Suprapubic skin (tissue), 4 donors: ENCODE data around the gene KTN1. TPM values are rescaled to one million over a fixed set of nuclear protein-coding genes. Genes with fewer than 3 reads are reported as not detected.

Experiments
- DNase-seq, 2 donors: peaks; one replicate each; pipeline ENCODE4 v3.0.0-alpha.2; 2019; ENCODE audit warnings: low spot score in 2 of 2
- H3K27ac ChIP-seq: fragments of 200-600 bp; sonication (generic); one replicate; pipeline ENCODE4 v1.5.1; 2019
- H3K27me3 ChIP-seq: fragments of 200-600 bp; sonication (generic); one replicate; pipeline ENCODE4 v1.5.1; 2019
- H3K36me3 ChIP-seq: fragments of 200-600 bp; sonication (generic); one replicate; pipeline ENCODE4 v1.5.1; 2019
- H3K4me1 ChIP-seq: fragments of 200-600 bp; sonication (generic); one replicate; pipeline ENCODE4 v1.5.1; 2019
- H3K4me3 ChIP-seq: fragments of 200-600 bp; sonication (generic); one replicate; pipeline ENCODE4 v1.5.1; 2019; ENCODE audit warnings: mild to moderate bottlenecking
- H3K9me3 ChIP-seq: fragments of 200-600 bp; sonication (generic); one replicate; pipeline ENCODE4 v1.5.1; 2019
- EP300 ChIP-seq: sonication (generic); formaldehyde crosslinking; IDR thresholded peaks from one replicate; pipeline ENCODE4 v1.6.1; 2017; ENCODE audit warnings: antibody characterized with exemption
- POLR2A ChIP-seq, 2 donors: fragments of 450-650 bp; IDR thresholded peaks; one replicate each; pipeline ENCODE4 v1.6.1; 2017; ENCODE audit warnings: antibody characterized with exemption in 2 of 2, mild to moderate bottlenecking in 2 of 2, moderate library complexity in 2 of 2
- POLR2AphosphoS5 ChIP-seq, 3 donors: sonication (generic); formaldehyde crosslinking; IDR thresholded peaks; one replicate each; pipeline ENCODE4 v1.6.1; 2017; ENCODE audit warnings: antibody characterized with exemption in 3 of 3
- WGBS: methylation state at CpG from one replicate; pipeline ENCODE4 v1.1.5; 2018; 5-methylcytosine and 5-hydroxymethylcytosine counted together
- total RNA-seq, 4 donors: library from RNA; depleted of rRNA; stranded (reverse); fragments of >200 nt; gene quantifications; one replicate each; pipeline ENCODE4 v1.1.0, GENCODE V29; 2016
- TF ChIP-seq, protein P1 (sequence below), 2 donors: fragments of 200-600 bp in 1 of 2; fragments of 450-650 bp in 1 of 2; sonication (generic) in 1 of 2; IDR thresholded peaks; one replicate each; pipeline ENCODE4 v1.5.1; 2016 to 2019; ENCODE audit warnings: antibody characterized with exemption in 2 of 2, mild to moderate bottlenecking in 1 of 2, moderate library complexity in 1 of 2

KTN1 gene, protein sequence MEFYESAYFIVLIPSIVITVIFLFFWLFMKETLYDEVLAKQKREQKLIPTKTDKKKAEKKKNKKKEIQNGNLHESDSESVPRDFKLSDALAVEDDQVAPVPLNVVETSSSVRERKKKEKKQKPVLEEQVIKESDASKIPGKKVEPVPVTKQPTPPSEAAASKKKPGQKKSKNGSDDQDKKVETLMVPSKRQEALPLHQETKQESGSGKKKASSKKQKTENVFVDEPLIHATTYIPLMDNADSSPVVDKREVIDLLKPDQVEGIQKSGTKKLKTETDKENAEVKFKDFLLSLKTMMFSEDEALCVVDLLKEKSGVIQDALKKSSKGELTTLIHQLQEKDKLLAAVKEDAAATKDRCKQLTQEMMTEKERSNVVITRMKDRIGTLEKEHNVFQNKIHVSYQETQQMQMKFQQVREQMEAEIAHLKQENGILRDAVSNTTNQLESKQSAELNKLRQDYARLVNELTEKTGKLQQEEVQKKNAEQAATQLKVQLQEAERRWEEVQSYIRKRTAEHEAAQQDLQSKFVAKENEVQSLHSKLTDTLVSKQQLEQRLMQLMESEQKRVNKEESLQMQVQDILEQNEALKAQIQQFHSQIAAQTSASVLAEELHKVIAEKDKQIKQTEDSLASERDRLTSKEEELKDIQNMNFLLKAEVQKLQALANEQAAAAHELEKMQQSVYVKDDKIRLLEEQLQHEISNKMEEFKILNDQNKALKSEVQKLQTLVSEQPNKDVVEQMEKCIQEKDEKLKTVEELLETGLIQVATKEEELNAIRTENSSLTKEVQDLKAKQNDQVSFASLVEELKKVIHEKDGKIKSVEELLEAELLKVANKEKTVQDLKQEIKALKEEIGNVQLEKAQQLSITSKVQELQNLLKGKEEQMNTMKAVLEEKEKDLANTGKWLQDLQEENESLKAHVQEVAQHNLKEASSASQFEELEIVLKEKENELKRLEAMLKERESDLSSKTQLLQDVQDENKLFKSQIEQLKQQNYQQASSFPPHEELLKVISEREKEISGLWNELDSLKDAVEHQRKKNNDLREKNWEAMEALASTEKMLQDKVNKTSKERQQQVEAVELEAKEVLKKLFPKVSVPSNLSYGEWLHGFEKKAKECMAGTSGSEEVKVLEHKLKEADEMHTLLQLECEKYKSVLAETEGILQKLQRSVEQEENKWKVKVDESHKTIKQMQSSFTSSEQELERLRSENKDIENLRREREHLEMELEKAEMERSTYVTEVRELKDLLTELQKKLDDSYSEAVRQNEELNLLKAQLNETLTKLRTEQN (N-terminal part only)
- 100 to 1,000 TPM in 3 of 4 donors, 10 to 100 TPM in 1; 89.7 to 147 (median 114) TPM for total RNA-seq

DNA sequence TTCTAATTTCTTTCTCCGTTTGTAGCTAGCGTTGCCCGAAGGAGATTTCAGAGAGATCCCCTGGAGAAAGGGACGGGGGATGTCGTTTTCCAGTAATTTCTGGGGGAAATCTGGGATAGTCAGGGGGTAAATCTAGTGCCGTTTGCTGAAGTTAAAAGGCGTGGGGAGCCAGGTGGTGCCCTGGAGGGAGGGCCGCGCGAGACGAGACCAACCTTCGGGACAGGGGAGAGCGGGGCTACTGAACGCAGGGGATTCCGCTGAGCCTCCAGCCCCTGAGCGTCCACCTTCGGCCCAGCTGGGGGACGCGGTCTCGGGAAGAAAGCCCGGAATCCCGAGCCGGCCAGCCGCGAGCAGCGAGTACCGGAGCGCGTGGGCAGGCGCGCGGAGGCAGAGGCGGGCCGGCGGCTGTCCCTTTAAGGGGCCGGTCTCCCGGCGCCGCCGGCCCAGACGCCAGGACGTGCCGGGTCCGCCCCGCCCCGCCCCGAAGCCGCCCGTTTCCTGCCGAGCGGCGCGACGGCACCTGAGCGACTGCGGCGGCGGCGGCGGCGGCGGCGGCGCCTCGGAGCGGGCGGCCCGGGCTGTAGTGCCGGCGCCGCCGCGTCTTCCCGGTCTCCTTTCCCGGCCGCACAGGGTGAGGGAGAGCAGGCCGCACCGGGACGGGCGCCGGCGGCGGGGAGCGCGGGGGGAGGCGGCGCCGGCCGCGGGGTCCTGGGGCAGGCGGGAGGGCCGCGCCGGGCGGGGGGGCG lies at the start of gene KTN1:
KTN1 (plus strand) TSS at position 484 of the 746 bp plus-strand sequence. CDS start 31,842 bp downstream, outside the sequence.
- Histone ChIP-seq H3K4me1 (peaks cover 55% of the 10 kb centered on the region), H3K27me3 (no peaks in the 10 kb centered on the region), H3K4me3 (peak within 1 kb of the TSS; percentile 99), H3K27ac (peak within 1 kb of the TSS; percentile 91), H3K36me3 (no peaks in the 10 kb centered on the region), H3K9me3 (no peaks in the 10 kb centered on the region)
- DNase-seq, result peak; percentile 82 to 83
- under 1% methylated on average over 7 of the region's 96 CpGs for WGBS
- peak; percentile 32 to 74 for TF ChIP-seq POLR2A (IDR thresholded peaks at IDR 0.05)
- TF ChIP-seq, protein P1, sequence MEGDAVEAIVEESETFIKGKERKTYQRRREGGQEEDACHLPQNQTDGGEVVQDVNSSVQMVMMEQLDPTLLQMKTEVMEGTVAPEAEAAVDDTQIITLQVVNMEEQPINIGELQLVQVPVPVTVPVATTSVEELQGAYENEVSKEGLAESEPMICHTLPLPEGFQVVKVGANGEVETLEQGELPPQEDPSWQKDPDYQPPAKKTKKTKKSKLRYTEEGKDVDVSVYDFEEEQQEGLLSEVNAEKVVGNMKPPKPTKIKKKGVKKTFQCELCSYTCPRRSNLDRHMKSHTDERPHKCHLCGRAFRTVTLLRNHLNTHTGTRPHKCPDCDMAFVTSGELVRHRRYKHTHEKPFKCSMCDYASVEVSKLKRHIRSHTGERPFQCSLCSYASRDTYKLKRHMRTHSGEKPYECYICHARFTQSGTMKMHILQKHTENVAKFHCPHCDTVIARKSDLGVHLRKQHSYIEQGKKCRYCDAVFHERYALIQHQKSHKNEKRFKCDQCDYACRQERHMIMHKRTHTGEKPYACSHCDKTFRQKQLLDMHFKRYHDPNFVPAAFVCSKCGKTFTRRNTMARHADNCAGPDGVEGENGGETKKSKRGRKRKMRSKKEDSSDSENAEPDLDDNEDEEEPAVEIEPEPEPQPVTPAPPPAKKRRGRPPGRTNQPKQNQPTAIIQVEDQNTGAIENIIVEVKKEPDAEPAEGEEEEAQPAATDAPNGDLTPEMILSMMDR (IDR thresholded peaks at IDR 0.05), result no peak
- no peak for TF ChIP-seq EP300
- peak in 1 of 3 donors; percentile 8 for TF ChIP-seq POLR2AphosphoS5 (IDR thresholded peaks at IDR 0.05)

DNA sequence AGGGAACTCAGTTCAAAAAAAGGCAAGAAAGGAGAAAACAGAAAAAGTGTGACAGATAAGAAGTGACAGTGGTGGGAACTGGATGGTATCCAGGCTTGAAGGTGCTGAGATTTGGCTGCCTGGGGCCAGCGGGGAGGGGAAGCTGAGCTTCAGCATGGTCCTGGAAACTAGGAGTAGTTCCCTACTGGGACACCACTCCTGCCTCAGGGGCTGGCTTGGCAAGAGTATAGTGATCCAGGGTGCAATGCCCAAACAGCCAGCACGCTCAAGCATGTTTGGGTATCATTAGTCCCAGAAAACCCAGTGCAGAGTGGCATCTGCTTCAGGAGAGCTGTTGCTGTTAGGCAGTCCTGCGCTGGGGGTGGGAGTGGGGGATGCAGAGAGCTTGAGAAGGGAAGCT lies 49.5 kb upstream of the KTN1 start:
- peaks cover 26% of the 10 kb centered on the region for H3K4me1 ChIP-seq
- TF ChIP-seq POLR2A (IDR thresholded peaks at IDR 0.05), result no peak
- TF ChIP-seq, protein P1 (IDR thresholded peaks at IDR 0.05), result no peak
- TF ChIP-seq POLR2AphosphoS5 (IDR thresholded peaks at IDR 0.05), result no peak
- TF ChIP-seq EP300, result no peak

DNA sequence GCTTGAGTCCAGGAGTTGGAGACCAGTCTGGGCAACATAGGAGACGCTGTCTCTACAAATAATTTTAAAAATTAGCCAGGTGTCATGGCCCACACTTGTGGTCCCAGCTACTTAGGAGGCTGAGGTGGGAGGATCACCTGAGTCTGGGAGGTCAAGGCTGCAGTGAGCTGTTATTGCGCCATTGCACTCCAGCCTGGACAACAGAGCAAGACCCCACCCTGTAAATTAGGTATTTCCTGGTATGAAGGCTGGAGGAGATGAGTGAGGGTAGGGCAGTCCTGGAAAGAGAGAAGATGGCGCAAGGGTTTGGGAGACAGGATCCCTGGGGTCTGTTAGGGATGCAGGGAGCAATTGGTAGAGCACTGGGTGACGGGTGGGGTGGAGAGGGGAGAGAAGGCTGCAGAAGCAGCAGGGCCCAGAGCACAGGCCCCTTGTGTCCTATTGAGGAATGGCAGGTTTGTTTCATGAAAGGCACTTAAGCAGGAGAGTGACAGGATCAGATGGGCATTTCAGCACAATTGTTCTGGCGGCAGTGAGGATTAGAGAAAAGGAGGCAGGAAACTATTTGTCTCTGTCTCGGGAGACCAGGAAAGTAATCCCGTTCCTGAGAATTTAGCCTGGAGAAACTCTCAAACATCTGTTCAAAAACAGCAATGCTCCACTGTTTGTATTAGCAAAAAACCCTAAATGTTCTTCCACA lies 47.2 kb upstream of the KTN1 start:
- WGBS, result 67% methylated on average over 7 of the region's 7 CpGs
- no peaks in the 10 kb centered on the region for H3K27me3 ChIP-seq
- H3K27ac ChIP-seq, result no peak overlapping the region
- DNase-seq, result no peak
- peaks cover 26% of the 10 kb centered on the region for H3K4me1 ChIP-seq
- TF ChIP-seq, protein P1 (IDR thresholded peaks at IDR 0.05), result peak in 1 of 2 donors; percentile 16
- TF ChIP-seq POLR2A (IDR thresholded peaks at IDR 0.05), result no peak
- no peaks in the 10 kb centered on the region for H3K36me3 ChIP-seq
- no peaks in the 10 kb centered on the region for H3K9me3 ChIP-seq
- H3K4me3 ChIP-seq, result no peak overlapping the region

More for the DNA sequence above, 49.5 kb upstream of the KTN1 start:
- H3K27ac ChIP-seq, result no peak overlapping the region
- no peak for DNase-seq
- 51% methylated on average over 3 of the region's 3 CpGs for WGBS
- H3K36me3 ChIP-seq, result no peaks in the 10 kb centered on the region
- no peak overlapping the region for H3K4me3 ChIP-seq
- H3K9me3 ChIP-seq, result no peaks in the 10 kb centered on the region
- no peaks in the 10 kb centered on the region for H3K27me3 ChIP-seq

DNA sequence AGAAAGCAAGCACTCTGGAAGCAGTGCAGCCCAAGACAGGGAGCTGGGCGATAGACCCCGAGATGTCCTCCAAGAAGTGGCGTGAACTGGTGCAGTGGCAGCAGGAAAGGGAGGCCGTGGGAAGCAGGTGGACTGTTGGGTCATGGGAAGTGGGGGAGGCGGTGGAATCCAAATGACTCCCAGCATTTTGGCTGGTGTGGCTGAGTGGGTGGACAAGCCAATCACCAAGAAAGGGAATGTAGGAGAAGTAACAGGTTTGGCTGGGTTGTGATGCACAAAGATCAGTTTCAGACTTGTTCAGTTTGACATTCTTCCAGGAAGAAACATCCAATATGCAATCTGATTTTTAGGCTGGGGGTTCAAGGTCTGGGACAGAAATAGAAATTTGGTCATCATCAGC lies 46.0 kb upstream of the KTN1 start:
- Histone ChIP-seq H3K4me1 (peaks cover 26% of the 10 kb centered on the region), H3K9me3 (no peaks in the 10 kb centered on the region), H3K27me3 (no peaks in the 10 kb centered on the region), H3K4me3 (no peak overlapping the region), H3K36me3 (no peaks in the 10 kb centered on the region), H3K27ac (peak overlapping the region; percentile 48)
- no peak for DNase-seq
- whole genome bisulfite sequencing, result 20% methylated on average over 5 of the region's 5 CpGs
- TF ChIP-seq, protein P1 (IDR thresholded peaks at IDR 0.05), result no peak
- peak in 2 of 3 donors; percentile 23 to 51 for TF ChIP-seq POLR2AphosphoS5 (IDR thresholded peaks at IDR 0.05)
